NCI-H1105 (cell line): ENCODE measurements around the gene MLC1.
A peak's percentile ranks its signal among the peaks of the same experiment; 100 is the strongest.

Source experiments
- DNase-seq: peaks from one replicate; lab custom pipeline; 2025; lab: John Stamatoyannopoulos, UW

Gene MLC1

DNA sequence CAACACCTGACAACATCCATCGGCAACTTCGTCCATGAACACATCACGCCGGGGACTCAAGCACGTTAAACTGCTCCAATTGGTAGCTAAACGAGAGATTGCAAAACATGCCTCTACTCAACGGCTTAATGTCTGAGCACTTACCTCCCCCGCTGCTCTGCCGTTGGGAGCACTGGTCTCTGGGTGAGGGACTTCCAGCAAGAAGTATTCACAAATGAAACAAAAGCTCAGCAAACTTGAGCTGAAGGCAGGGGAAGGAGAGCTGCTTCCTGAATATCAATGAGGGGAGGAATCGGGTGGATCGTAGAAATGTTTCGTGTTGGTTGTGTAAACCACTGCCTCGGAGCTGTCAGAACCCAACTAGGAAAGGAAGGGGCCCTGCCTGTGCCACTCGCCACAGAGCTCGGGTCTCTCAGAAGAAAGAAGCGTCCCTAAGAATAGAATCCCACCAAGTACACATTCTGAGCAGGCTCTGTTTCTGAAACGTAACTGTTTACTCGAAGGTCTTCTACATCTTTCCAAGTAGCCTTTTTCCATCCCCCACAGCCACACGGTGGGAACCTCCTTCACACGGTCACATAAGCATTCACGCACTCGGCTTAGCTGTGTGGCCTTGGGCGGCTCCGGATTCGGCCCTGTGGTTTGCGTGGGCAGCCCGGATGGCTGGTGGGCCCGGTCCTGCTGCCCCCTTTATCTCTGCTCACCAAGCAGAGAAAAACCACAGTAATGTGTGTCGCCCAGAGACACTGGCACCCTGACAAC, at the start of gene MLC1:
TSS of gene MLC1 (minus strand) at position 216 of the 762 bp plus-strand sequence. CDS start 524 bp downstream, outside the sequence.
- DNase-seq = no peak

DNA sequence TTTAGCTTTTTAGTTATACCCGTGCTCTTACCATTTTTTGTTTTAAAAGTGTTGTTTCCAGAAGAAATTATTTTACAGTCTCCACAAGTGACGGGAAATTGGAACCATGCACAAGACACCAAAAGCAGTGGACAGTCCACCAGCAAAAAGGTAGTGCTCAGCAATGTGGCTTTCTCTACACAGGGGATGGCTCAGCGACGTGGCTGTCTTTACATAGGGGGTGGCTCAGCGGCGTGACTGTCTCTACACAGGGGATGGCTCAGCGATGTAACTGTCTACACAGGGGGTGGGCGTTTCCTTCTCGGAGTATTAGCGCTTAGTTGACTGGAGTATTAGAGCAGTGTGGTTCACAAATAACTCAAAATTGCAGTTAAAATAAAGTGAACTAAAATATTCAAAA, 49.3 kb upstream of the MLC1 start:
- DNase-seq = no peak

DNA sequence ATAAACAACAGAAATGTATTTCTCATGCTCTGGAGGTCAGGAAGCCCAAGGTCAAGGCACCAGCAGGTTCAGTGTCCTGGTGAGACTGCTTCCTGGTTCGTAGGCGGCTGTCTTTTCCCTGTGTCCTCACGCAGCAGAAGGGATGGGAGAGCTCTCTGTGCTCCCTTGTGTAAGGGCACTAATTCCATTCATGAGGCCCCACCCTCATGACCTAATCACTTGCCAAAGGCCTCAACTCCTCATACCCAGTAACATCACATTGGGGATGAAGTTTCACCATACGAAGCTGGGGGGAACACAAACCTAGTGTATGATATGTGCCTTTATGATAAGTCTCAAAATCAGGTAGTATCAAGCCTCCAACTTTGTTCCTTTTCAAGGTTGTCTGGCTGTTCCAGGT, 46.7 kb upstream of the MLC1 start:
- DNase-seq = no peak

DNA sequence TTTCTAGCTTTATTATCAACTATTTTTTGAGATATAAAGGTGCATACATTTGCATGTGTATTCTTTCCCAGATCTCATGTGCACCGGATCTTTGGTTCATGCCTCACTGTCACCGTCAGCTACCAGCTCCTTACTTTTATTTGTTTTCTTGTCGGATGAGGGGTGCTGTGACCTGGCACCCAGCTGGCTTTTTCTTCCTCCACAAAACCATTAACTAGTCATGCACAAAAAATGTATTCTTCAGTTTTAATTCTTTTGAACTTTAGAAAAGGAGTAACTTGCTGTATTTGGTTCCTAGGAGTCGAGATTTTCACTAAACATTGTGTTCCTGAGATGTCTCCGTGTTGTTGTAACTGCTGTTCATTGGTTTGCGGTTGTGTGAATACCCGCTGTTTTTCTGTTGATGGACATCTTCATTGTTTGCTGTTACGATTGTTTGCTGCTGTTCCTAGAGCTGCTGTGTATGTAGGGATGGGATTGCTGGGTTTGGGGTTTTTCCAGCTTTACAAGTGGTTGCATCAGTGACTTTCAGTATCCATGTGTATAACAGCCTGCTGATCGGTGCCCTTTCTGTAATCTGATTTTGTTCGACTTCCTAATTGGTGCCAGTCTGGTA, 44.0 kb upstream of the MLC1 start:
- DNase-seq = no peak

DNA sequence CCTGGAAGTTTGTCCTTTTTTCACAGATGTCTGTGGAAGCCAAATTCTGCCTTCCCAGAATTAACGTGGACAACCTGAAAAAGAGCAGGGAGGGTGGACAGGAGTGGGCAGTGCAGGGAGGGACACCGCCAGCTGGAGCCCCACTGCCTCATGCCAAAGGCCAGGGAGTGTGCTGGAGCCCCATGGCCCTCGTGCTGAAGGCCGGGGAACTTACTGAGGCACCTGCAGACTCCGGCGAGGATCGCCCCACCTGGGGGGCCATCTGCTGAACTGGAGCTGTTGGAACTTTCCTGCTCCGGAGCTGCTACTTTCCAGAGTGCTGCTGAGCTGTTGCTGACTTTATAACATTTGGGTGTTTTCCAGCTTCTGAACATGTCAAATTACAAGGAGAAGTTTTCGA, 39.8 kb upstream of the MLC1 start:
- no peak for DNase-seq

DNA sequence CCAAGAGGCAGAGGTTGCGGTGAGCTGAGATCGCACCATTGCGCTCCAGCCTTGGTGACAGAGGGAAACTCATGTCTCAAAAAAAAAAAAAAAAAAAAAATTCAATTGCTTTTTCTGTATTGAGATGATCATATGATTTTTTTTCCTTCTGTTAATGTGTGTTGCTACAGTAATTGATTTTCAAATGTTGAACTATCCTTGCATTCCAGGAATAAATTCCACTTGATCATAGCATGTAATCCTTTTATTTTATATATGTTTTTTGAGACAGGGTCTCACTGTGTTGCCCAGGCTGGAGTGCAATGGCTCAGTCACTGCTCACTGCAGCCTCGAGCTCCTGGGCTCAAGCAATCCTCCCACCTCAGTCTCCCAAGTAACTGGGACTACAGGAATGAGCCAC, 37.9 kb upstream of the MLC1 start:
- DNase-seq = no peak

DNA sequence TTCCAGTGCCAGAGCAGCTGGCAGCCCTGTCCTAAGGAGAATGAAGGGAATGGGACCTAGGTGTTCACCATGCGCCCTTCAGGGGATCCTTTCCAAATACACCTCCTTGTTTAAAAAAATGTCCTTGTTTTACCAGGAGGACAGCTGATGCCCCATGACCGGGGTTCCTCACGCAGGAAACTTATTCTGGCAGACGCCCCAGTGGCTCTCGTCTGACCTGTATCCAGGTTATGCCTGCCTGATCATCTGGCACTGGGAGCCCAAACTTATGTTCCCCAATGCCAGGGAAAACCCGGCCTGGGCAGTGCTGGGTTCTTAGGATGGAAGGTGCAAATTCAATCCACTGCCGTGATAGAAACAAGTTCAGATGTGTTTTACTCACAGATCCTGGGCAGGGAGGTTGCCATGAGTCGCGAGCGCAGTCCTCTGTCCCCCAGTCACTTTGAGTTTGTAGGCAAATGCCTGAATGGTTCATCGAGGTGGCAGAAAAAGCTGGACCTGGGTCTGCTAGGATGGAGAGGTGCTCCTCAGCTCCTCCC, 36.0 kb upstream of the MLC1 start:
- no peak for DNase-seq

DNA sequence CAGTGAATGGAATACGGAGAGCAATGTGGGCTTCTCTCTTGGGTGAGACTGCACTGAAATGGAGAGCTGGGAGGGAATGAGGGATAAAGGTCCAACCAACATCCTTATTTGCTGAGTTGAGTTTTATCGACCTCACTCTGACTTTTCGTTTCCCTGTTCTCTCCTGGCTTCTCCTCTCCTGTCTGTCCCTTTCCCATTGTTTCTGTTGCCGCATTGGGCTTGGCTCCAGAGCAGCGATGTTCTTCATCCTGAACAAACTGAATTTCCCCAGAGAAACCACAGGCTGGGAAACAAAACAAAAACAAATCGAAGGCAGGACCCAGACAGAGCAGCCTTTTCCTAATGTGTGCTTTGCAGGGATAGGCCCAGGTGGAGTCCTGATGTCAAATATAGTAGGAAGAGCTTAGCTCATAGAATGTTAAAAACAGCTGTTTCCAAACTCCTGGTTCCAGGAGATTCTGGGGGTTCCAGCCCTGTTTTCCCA, 34.6 kb upstream of the MLC1 start:
- DNase-seq = no peak

DNA sequence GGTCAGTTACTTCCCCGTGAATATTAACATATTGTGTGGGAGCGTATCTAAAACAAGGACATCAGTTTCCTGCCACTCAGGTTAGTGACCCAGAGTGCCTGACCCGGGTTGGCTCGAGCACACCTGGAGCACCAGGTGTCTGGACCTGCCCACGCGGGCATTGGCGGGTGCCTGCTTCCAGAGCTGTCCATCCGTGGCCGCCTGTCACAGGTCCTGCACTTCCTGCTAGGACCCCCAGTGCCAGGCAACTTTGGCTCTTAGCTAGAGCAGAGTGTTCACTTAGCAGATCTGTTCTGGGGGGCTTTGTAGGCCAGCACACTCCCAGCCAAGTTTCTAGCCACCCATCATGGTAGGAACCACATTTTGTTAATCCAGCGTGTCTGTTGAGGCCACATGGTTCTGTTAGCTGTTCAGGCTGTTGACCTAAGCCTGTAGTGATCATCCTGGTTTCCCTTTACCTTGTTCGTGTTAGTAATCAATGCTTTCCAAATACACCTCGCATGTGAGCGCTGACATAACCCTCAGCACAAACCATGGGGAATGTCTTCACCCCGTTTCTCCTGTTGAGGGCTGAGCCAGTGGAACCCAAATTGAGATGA, 34.0 kb upstream of the MLC1 start:
- no peak for DNase-seq

DNA sequence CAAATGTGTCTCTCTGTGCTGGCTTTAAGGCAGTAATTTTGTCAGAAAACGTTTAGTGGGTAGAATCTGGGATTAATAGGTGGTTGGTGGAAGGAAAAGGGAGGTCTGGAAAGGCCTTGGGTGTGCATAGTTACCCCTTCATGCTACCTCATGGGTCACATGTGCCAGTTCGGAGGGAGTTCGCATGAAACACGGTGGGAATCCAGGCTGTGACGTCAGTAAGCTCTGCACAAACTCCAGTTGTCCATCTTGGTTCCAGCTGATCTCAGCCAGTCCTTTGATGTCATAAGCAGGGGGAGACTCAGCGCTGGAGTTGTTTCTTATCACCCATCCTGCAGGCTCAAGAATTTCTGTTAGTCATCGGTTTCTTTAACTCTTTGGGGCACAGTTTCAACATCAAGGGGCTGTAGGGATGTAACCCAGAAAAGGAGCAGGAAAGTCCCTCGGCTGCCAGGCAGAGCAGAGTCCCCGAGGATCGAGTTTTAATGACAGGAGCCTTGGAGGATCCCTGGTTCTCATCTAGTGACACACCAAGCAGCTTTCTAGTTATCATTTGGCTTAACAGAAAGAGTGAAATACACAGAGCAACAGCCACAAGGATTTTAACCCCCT, 33.4 kb upstream of the MLC1 start:
- DNase-seq = no peak

DNA sequence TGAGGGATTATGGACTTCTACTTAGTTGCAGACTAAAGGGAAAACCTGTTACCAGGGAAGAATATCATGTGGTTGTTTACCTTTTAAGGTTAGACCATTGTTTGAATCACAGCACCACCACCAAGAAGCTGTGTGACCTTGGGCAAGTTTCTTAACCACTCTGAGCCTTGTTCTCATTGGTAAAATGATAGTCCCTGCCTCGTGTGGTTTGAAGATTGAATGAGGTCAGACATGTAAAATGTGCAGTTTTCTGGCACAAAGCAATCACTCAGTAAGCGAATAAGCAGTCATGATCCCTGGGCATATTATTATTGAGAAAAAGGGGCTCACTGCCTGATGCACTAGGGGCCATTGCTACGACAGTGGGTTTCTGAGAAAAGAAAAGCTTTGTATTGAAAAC, 32.9 kb upstream of the MLC1 start:
- DNase-seq = no peak

DNA sequence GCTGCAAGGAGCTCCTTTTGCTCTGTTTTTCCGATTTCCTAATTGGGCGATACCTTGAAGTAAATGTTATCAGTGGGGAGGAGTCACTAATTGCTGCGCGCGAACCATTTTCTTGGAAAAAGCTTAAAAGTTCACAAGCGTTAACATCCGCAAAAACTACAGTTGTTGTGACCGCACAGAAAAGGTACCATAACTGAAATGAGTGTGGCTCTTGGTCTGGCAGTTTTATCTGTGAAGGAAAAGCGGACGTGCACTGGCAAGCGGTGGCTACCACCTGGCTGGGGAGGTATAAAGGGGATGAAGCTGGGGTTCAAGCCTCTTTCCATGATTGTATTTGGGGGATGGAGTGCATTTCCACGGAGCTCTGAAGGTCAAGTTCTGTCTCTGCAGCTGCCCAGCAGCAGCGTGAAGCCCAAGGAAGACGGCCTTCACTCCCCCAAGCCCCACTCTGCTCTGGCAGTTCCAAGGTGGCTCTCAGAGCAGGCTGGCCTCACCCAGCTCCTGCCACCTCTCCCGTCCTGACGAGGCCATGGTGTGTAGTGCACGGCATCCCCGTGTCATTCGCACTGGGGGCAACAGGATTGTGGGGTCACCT, 32.0 kb upstream of the MLC1 start:
- DNase-seq = no peak

DNA sequence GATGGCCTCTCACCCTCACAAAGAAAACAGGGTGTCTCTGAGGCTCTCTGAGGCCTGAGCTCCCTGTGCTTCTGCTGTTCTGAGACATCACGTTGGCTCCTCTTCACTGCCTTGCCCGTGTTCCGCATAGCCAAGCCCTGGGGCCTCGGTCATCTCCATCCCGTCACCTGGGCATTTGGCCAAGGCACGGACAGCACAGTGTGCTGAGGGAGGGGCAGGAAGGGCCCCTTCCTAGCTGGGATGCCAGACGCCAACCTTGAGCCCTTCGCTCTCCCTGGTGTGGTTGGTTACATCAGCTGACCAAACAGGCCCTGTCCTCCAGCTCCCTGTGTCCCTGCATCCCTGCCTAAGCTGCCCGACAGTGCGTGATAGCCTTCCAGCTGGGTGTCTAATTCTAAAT, 30.5 kb upstream of the MLC1 start:
- no peak for DNase-seq

DNA sequence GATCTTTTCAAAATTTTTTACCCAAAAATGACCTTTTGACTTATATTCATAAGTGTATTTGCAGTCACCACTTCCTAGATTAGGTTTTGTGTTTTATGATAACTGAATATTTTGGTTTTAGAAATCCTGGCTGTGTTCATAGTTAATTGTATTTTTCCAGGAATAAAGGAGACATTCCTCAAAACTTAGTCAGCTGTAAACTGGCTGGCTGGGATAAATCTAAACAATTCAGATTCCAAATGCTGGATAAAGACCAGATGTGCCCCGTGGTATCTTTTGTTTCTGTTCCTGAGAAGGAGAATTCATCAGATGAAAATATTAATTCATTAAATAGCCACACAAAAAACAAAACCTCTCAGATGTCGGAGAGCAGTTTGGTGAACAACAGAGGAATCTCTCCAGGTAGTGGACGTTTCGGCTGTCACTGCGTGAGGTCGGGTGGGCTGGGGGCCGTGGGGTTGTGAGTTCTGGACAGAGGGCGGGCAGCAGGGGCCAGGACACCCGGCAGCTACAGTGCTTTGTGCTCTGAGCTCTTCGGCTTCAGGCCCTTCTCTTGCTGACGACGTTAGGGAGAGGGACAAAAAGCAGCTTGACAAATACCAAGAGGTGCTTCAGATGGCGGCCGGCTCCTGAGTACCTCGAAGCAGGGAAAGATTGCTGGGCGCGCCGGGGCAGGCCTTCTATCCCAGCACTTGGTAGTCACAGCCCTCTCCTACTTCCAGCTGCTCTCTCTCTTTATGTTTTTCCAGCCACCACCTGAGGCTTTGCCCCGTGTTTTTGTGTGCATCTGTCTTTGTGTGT, 29.2 kb upstream of the MLC1 start:
- DNase-seq = peak; percentile 16

DNA sequence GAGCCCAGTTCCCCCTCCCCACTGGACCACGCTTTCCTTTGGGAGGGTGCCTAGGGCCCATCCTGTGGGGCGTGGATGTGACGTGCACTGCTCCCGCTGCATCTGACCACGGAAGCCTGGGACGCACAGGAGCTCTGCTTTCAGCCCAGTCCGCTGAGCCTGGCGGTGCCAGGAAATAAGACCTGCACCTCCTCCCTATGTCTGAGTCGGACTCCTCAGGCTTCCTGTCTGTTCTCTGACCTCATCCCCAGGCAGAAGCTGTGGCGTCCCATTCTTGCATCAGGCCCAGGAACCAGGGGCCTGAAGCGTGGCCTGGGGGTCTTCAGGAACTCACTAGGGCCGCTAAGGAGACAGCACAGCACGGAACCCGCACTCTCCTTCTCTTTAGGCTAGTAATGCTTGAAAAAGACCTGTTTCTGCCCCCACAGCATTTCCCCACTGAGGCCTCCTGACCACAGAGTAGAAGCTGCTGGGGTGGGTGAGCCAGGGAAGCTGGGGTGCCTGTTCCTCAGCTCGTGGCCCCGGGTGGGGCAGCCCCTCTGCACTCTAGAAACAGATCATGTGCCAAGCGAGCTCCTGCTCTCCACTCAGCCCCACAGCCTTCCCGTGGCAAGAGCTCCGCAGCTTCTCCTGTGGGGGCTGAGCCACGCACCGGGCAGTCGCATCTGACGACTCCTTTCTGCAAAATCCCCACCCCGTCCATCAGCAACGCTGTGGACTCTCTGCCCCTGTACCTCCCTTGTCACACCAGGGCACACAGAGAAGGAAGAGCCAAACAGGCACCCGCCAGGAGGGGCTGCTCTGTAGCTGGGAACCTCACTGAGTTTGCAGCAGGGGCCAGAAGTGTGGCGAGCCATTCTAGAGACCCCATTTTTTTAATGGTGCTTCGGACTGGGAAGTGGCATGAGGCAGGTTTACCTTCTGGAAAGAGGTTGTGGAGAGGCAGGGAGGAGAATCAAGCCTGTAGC, 27.2 kb upstream of the MLC1 start:
- DNase-seq = no peak

DNA sequence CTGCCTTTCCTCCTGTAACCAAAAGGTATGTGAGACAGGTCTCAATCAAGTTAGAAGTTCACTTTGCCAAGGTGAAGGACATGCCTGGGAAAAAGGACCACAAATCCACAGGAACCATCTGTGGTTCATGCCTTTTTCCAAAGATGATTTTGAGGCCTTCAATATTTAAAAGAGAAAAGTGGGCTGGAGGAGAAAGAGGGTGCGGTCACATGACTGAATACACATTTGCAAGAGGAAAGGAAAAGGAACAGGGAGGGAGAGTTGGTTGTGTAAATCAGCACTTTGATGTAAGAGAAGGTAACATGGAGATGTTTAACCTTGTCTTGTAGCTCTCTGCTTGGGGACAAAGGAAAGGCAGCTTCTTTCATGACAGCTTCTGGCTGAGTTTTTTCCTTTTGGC, 25.8 kb upstream of the MLC1 start:
- DNase-seq = no peak

DNA sequence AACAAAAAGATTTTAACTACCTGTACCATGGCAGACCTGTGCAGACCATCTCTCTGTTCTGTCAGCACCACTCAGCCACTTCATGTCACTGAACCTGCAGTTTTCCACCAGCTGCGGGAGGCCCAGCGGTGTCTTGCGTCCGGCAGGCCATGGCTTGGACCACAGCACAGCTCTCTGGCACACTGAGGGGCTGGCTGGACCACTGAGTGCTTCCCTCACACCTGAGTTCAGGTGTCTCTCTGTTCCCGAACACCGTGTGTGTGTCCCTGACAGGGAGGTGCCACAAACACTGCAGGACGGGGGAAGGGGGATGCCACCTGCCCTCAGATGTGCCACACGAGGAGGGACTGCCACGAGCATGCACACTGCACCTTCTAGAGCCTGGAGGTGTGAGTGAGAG, 22.3 kb upstream of the MLC1 start:
- no peak for DNase-seq

DNA sequence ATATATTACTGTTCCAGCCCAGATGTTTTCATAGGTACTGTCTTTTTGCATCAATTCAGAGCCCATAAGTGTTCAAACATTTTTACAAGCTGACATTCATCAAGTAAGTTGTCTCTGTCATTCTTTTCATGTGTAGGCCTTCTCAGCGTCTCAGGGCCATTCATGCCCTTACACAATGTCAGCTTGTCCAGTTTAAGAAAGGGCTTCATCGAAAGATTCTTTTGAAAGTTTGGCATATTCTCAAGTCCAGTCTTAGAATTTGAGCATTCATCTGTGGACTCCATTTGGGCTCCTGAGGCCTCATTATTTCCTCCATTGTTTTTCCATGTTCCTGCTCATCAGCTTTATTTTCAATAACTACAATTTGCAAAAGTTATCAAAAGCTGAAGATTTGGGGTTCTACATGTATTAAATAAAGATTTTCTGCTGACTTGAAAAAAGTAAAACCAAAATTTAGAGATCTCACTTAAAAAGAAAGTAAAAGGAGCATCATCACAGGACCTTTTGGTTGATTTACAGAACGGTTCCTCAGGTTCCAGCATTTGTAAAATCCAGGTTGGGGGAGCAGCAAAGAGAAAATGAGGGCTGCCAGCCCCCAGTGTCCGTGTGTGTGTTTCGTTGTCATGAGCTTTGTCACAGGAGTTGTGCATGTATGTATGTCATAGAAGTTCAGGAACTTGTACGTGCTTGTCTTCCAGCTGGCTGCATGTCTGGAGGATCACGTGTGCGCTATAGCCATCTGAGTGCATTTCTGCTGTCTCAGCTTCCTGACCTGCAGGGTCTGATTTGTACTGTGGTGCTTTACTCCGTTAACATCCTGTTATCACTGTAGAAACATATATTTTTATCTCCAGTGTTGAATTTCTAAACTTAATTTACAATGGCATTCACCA, 20.2 kb upstream of the MLC1 start:
- no peak for DNase-seq

DNA sequence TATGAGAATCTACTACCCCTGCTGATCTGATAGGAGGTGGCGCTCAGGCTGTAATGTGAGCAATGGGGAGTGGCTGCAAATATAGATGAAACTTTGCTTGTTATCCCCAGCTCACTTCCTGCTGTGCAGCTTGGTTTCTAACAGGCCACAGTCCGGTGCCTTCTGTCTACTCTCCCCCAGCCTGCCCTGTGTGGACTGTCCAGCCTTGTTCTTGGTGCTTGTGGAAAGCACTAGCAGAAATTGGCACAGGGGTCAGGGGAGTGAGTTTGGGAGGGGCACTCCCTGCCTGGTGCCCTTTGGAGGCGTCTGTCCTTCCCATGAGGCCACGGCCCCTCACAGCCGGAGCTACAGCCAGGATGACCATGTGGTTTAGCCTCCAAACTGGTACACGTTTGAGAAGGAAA, 18.9 kb upstream of the MLC1 start:
- DNase-seq = no peak
